Activated naive CD4-positive, alpha-beta T cell treated with anti-CD3 and anti-CD28 coated beads, Interleukin-2, amount 50 U/mL, for 16 hours (primary cell): ENCODE results near the gene MESP1.

ENCODE experiments used
- DNase-seq: peaks from one replicate; pipeline ENCODE4 v3.0.0-alpha.2; 2020

The MESP1 gene

DNA sequence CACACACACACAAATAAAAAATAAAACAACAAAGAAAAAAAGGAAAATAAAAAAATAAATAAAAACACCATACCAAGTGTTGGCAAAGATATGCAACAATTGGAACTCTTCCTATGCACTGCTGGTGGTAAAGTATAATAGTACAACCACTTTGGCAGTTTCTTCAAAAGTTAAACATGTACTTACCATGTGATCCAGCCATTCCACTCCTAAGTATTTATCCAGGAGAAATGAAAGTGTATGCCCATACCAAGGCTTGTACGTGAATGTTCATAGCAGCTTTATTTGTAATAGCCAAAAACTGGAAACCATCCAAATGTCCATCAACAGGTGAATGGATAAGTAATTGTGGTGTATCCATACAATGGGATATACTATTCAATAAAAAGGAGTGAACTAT lies 43.5 kb downstream of the MESP1 start:
- no peak for DNase-seq

DNA sequence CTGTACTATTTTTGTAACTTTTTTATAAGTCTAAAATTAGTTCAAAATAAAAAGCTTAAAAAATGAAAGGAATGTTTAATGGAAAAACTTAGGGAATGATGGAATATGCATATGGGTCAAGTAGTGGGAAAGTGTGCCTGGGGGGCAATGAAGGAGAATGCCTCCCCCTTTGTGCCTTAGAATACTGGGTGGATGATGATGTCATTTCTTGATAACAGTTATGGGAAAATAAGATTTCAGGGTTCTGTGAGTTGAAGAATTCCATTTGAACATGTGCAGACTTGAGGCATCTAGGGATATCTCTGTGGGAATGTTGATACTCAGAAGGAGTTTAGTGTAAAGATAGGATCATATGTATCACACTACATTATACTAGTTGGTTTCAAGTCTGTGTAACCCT lies 46.6 kb downstream of the MESP1 start:
- DNase-seq: no peak
